ENCODE results near the gene HEATR9. TPM values are rescaled to one million over a fixed set of nuclear protein-coding genes. Genes with fewer than 3 reads are reported as not detected.
A peak's percentile ranks its signal among the peaks of the same experiment; 100 is the strongest.
"Not testable (repeated sequence)": the region's sequence is repeated elsewhere in the genome, so short reads cannot be mapped to it uniquely, and the experiment has no call there.

Gene HEATR9
- polyA plus RNA-seq, 2 of the 4 experiments (the other 2 are of a cell fraction), result not detected

- WGBS (ENCODE audit: missing lambda C conversion rate), result 82% methylated on average over 5 of the region's 5 CpGs
- no peak for TF ChIP-seq HES2 (IDR thresholded peaks at IDR 0.05)
- no peak for TF ChIP-seq EP300 (IDR thresholded peaks at IDR 0.05)
- no peak for TF ChIP-seq NPAS2 (CRISPR knock-in tag; IDR thresholded peaks at IDR 0.05; ENCODE audit: borderline replicate concordance)
- no peak for TF ChIP-seq ZNF302 (CRISPR knock-in tag; IDR thresholded peaks at IDR 0.05)
- no peak for TF ChIP-seq SREBF2 (IDR thresholded peaks at IDR 0.05)
- TF ChIP-seq ZFP36 (IDR thresholded peaks at IDR 0.05; ENCODE audit: borderline replicate concordance, partially characterized antibody), result no peak
- TF ChIP-seq FOSL2 (IDR thresholded peaks at IDR 0.05), result no peak
- TF ChIP-seq FOSL2 (CRISPR knock-in tag; IDR thresholded peaks at IDR 0.05), result no peak
- no peak for TF ChIP-seq BHLHE40 (IDR thresholded peaks at IDR 0.05; ENCODE audit: low read depth, low read length)
- no peak for TF ChIP-seq FOXS1 (CRISPR knock-in tag; IDR thresholded peaks at IDR 0.05)
- TF ChIP-seq RAD21 (conservative IDR thresholded peaks at IDR 0.05 in 1 of 2, IDR thresholded peaks at IDR 0.05 in 1 of 2), result no peak
- no peak for TF ChIP-seq HEYL (CRISPR knock-in tag; IDR thresholded peaks at IDR 0.05)
- TF ChIP-seq ELK1 (IDR thresholded peaks at IDR 0.05; ENCODE audit: low read depth, low read length), result no peak
- no peak for TF ChIP-seq CBX2 (IDR thresholded peaks at IDR 0.05; ENCODE audit: borderline replicate concordance, low read depth)
- no peak for TF ChIP-seq HOXB5 (CRISPR knock-in tag; IDR thresholded peaks at IDR 0.05)
- no peak for TF ChIP-seq CBX8 (IDR thresholded peaks at IDR 0.05)
- no peak for TF ChIP-seq CTCF (IDR thresholded peaks at IDR 0.05)
- TF ChIP-seq PHF8 (IDR thresholded peaks at IDR 0.05; ENCODE audit: borderline replicate concordance, low read depth), result no peak
- no peak for TF ChIP-seq TP53 (CRISPR knock-in tag; IDR thresholded peaks at IDR 0.05)
- no peak for TF ChIP-seq ZC3H11A (IDR thresholded peaks at IDR 0.05)
- TF ChIP-seq CHD2 (IDR thresholded peaks at IDR 0.05; ENCODE audit: low read length, partially characterized antibody), result no peak
- DNase-seq (ENCODE audit: low read depth in 1 of 2, low spot score in 1 of 2), result no peak
- ATAC-seq, result no peak
- ChIA-PET CTCF (interaction anchor here (1.4 to 2.1 kb wide), 2 partner anchors 10 to 137 kb away, joined by 3 to 6 read pairs; no protein-coding TSS in a partner anchor), POLR2A (no interaction called here)
- Histone ChIP-seq H3K9me3 (no peaks in the 10 kb centered on the region), H3K27ac (no peak overlapping the region), H3K4me1 (peaks cover 20% of the 10 kb centered on the region), H3K4me2 (no peak overlapping the region), H3K4me3 (no peak overlapping the region)
- FAIRE-seq, result no peak
Measured at GRCh38 chr17:35900280-35900679, 31.6 kb upstream of the HEATR9 start.

DNA sequence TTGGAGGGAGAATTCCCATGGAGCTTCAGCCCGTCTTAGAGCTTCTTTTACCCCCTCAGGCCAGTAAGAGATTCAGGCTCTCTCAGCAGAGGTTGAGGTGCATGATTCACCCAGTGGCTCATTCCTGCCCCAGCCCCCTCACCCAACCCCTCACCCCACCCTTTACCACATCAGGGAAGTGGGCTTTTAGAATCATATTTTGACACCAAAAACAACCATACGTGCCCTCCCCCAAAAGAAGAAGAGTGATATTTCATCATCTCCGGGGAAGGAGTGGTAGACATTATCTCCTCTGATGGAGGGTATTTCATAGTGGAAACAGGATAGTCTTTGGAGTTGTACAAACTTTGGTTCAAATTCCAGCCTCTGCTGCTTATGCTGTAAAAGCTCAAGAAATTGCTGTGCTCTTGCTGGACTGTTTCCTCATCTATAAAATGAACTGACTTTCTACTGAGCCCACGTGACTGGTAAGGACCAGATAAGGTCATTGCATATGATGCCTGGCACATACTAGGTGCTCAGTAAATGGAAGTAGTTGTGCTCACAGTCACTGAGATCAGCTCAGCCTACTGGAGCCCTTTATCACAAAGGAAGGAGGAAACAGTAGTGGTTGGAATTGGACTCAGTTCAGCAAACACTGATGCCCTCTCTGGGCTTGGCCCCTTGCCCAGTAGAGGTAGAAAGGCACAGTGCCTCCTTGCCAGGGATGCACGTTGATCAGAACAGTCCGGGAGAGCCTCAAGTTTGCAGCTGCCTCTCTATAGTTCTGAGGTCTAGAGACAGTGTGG is 29.8 kb upstream of the HEATR9 start:
- Histone ChIP-seq H3K4me3 (no peak overlapping the region), H3K9me3 (no peaks in the 10 kb centered on the region), H3K27ac (peak overlapping the region in 1 of 2 experiments; percentile 36; a peak in 2 of 6 replicates), H3K4me2 (peak overlapping the region; percentile 15; the same call in 1 of the 3 replicates), H3K4me1 (peaks cover 20% of the 10 kb centered on the region)
- no peak for TF ChIP-seq REST (IDR thresholded peaks at IDR 0.05)
- TF ChIP-seq, protein P1, sequence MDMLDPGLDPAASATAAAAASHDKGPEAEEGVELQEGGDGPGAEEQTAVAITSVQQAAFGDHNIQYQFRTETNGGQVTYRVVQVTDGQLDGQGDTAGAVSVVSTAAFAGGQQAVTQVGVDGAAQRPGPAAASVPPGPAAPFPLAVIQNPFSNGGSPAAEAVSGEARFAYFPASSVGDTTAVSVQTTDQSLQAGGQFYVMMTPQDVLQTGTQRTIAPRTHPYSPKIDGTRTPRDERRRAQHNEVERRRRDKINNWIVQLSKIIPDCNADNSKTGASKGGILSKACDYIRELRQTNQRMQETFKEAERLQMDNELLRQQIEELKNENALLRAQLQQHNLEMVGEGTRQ (IDR thresholded peaks at IDR 0.05), result 0 out of 2 replicates have a peak, but pooled peaks have one; percentile 18
- CTCF ChIA-PET, result interaction anchor here (1.9 kb wide), 1 partner anchor 12 kb away, joined by 5 read pairs; no protein-coding TSS in a partner anchor
- FAIRE-seq (no peak), ATAC-seq (peak; percentile 45 to 76), DNase-seq (ENCODE audit: low read depth in 1 of 2, low spot score in 1 of 2) (peak in 1 of 2 experiments; percentile 40)
- POLR2A ChIA-PET, result no interaction called here
- WGBS (ENCODE audit: missing lambda C conversion rate), result 33% methylated on average over 6 of the region's 6 CpGs

- Histone ChIP-seq H3K27ac (peak overlapping the region in 1 of 2 experiments; percentile 36; a peak in 2 of 6 replicates), H3K4me1 (peaks cover 20% of the 10 kb centered on the region), H3K4me2 (peak overlapping the region; percentile 15; the same call in 1 of the 3 replicates)
- H3K9me3 ChIP-seq; POLR2A ChIA-PET; H3K4me3 ChIP-seq; FAIRE-seq; ATAC-seq; DNase-seq (ENCODE audit: low read depth in 1 of 2, low spot score in 1 of 2): not testable (repeated sequence)
- CTCF ChIA-PET, result interaction anchor here (1.9 kb wide), 1 partner anchor 11 kb away, joined by 5 read pairs; no protein-coding TSS in a partner anchor
- WGBS (ENCODE audit: missing lambda C conversion rate), result 95% methylated on average over 7 of the region's 7 CpGs
Measured at GRCh38 chr17:35897772-35898171, 29.1 kb upstream of the HEATR9 start.
